Testis (tissue), 3 donors: ENCODE data around the gene ZBTB20. TPM values are rescaled to one million over a fixed set of nuclear protein-coding genes. Genes with fewer than 3 reads are reported as not detected.

ENCODE experiments used
- DNase-seq: peaks from one replicate; pipeline ENCODE4 v3.0.0-alpha.2; 2019
- H3K27ac ChIP-seq, 2 donors: fragments of 200-600 bp; sonication (generic); one replicate each; pipeline ENCODE4 v1.5.1; 2019
- H3K27me3 ChIP-seq: fragments of 200-600 bp; sonication (generic); one replicate; pipeline ENCODE4 v1.5.1; 2019
- H3K36me3 ChIP-seq: fragments of 200-600 bp; sonication (generic); one replicate; pipeline ENCODE4 v1.5.1; 2017; ENCODE audit warnings: low read depth; ENCODE audit errors: missing control alignments
- H3K4me1 ChIP-seq: fragments of 200-600 bp; sonication (generic); one replicate; pipeline ENCODE4 v1.5.1; 2019
- H3K4me3 ChIP-seq, 2 donors: fragments of 200-600 bp; sonication (generic); one replicate each; pipeline ENCODE4 v1.5.1; 2017 to 2019
- H3K9me3 ChIP-seq: fragments of 200-600 bp; sonication (generic); one replicate; pipeline ENCODE4 v1.5.1; 2017
- POLR2A ChIP-seq: fragments of 450-650 bp; IDR thresholded peaks from one replicate; pipeline ENCODE4 v1.6.1; 2017; ENCODE audit warnings: antibody characterized with exemption, mild to moderate bottlenecking, moderate library complexity
- WGBS, 2 donors: methylation state at CpG; one replicate each; pipeline ENCODE4 v1.1.5; 2018; 5-methylcytosine and 5-hydroxymethylcytosine counted together
- intact Hi-C: fragments of 100-400 bp; cut with DNase I; formaldehyde crosslinking; loops from one replicate; pipeline ENCODE4 v1.15.1; 2023; ENCODE audit warnings: low total_unique reads
- polyA plus RNA-seq: library from polyadenylated mRNA; stranded (reverse); fragments of 350-450 nt; fragmentation: Illumina TruSeq; extraction: RNeasy Lipid Tissue Mini Kit (QIAGEN cat#74804); gene quantifications from one replicate; pipeline ENCODE4 v1.2.3, GENCODE V29; 2014; ENCODE audit warnings: low read depth, low replicate concordance; ENCODE audit not compliant: insufficient read depth
- total RNA-seq, 2 donors: library from RNA; depleted of rRNA; stranded (reverse); fragments of >200 nt; gene quantifications; one replicate each; pipeline ENCODE4 v1.2.3, GENCODE V29; 2016
- TF ChIP-seq, protein P1 (sequence below), 3 experiments: fragments of 450-650 bp in 2 of 3; fragments of 200-600 bp in 1 of 3; sonication (generic) in 1 of 3; IDR thresholded peaks; one replicate each; pipeline ENCODE4 v1.5.1; 2016 to 2019; ENCODE audit warnings: antibody characterized with exemption in 3 of 3, mild to moderate bottlenecking in 2 of 3, moderate library complexity in 1 of 3

Gene ZBTB20
- total and polyA plus RNA-seq, 3 donors from 2014 or later, result 36.8 to 179 (median 126) TPM

DNA sequence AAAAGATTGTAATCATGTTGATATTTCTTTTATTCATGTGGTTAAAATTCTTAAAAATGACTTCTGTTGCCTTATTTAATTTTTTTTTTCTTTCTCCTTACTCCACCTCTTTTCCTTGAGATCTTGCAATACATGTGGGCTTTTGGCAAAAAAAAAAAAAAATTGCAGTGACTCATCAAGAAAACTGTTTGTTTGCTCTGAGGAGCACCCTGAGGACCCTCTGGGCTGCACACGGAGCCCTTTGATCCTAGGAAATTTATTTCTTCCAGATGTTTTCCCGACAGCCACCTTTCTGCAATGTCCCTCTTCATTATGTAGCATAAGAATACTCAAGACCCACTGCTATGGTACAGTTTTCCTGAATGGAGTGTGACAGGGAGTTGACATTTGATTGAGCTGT is 371.7 kb downstream of the ZBTB20 start:
- no peak overlapping the region for H3K27ac ChIP-seq
- DNase-seq, result no peak
- intact Hi-C loops, result no loop called here
- H3K36me3 ChIP-seq, result no peaks in the 10 kb centered on the region
- no peak overlapping the region for H3K4me3 ChIP-seq
- TF ChIP-seq POLR2A, result no peak
- TF ChIP-seq, protein P1, sequence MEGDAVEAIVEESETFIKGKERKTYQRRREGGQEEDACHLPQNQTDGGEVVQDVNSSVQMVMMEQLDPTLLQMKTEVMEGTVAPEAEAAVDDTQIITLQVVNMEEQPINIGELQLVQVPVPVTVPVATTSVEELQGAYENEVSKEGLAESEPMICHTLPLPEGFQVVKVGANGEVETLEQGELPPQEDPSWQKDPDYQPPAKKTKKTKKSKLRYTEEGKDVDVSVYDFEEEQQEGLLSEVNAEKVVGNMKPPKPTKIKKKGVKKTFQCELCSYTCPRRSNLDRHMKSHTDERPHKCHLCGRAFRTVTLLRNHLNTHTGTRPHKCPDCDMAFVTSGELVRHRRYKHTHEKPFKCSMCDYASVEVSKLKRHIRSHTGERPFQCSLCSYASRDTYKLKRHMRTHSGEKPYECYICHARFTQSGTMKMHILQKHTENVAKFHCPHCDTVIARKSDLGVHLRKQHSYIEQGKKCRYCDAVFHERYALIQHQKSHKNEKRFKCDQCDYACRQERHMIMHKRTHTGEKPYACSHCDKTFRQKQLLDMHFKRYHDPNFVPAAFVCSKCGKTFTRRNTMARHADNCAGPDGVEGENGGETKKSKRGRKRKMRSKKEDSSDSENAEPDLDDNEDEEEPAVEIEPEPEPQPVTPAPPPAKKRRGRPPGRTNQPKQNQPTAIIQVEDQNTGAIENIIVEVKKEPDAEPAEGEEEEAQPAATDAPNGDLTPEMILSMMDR (IDR thresholded peaks at IDR 0.05), result no peak
- H3K9me3 ChIP-seq, result no peaks in the 10 kb centered on the region
- H3K4me1 ChIP-seq, result no peaks in the 10 kb centered on the region
- H3K27me3 ChIP-seq, result no peaks in the 10 kb centered on the region
- WGBS, 2 donors, result 72 to 73% methylated on average over 2 of the region's 2 CpGs

DNA sequence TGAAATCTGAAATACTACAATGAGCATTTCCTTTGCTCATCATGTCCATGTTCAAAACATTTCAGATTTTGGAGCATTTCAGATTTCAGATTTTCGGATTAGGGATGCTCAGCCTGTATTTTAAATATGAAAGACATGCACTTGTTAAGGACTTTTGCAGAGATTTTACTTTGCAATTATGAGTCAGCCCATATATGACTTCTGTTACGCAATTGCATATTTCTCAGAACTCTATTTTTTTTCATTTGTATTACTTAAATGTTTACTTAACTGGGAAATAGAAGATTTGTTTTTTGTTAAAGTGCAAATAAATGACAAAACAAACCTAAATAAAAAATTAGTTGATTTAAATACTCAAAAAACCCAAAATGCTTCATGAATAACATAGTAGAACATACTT is 376.2 kb downstream of the ZBTB20 start:
- Histone ChIP-seq H3K9me3 (no peaks in the 10 kb centered on the region), H3K36me3 (no peaks in the 10 kb centered on the region), H3K27me3 (no peaks in the 10 kb centered on the region), H3K27ac (no peak overlapping the region), H3K4me1 (no peaks in the 10 kb centered on the region), H3K4me3 (no peak overlapping the region)
- no peak for DNase-seq
- TF ChIP-seq, protein P1 (IDR thresholded peaks at IDR 0.05), result no peak
- TF ChIP-seq POLR2A, result no peak
- WGBS, 2 donors, result 95 to 98% methylated on average over 2 of the region's 2 CpGs
- intact Hi-C loops, result no loop called here

DNA sequence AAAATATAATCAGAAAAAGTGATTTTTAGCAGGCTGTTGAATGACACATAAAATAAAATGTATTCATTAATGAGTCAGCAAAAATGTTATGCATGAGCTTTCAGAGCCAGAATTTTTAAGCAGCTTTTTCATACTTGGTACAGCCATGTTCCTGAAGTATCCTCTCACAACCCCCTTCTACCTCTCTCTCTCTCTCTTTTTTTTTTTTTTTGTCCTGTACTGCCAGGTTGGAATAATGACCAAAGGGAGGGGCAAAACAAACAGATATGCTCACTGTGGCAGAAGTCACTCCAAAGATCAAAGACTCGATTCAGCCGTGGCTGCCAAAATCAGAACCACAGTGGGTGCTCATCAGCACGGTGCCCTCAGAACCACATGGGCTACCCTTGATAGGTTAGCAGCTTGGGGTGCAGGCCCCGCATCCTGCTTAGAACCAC is 383.0 kb downstream of the ZBTB20 start:
- intact Hi-C loops, result no loop called here
- Histone ChIP-seq H3K27ac (no peak overlapping the region), H3K4me3 (no peak overlapping the region), H3K9me3 (no peaks in the 10 kb centered on the region), H3K4me1 (no peaks in the 10 kb centered on the region), H3K36me3 (no peaks in the 10 kb centered on the region), H3K27me3 (no peaks in the 10 kb centered on the region)
- TF ChIP-seq POLR2A, result no peak
- TF ChIP-seq, protein P1 (IDR thresholded peaks at IDR 0.05), result no peak
- WGBS, 2 donors, result 64 to 91% methylated on average over 4 of the region's 4 CpGs
- DNase-seq, result no peak

DNA sequence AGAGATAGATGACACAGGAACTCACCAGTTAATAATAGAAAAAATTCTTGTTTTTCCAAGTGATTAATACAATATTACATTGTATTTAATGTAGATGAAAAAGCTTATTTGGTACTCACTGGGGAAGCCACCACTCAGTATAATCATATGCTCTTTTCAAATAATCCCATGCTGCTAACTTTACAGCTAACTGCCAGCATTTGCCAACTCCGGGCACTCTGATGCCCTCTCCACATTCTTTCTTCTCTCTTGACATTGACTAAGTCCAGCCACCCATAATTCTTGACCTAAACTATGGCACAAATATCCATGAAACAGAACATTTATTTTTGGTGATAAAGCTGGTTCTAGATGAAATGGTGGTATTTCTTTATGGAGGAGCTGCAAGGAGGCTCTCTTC is 384.9 kb downstream of the ZBTB20 start:
- H3K9me3 ChIP-seq, result no peaks in the 10 kb centered on the region
- no peak overlapping the region for H3K27ac ChIP-seq
- H3K36me3 ChIP-seq, result no peaks in the 10 kb centered on the region
- no peaks in the 10 kb centered on the region for H3K27me3 ChIP-seq
- intact Hi-C loops, result no loop called here
- TF ChIP-seq, protein P1 (IDR thresholded peaks at IDR 0.05), result no peak
- TF ChIP-seq POLR2A, result no peak
- H3K4me3 ChIP-seq, result no peak overlapping the region
- WGBS, 2 donors, result 75 to 90% methylated on average over 1 of the region's 1 CpG
- no peak for DNase-seq
- no peaks in the 10 kb centered on the region for H3K4me1 ChIP-seq

DNA sequence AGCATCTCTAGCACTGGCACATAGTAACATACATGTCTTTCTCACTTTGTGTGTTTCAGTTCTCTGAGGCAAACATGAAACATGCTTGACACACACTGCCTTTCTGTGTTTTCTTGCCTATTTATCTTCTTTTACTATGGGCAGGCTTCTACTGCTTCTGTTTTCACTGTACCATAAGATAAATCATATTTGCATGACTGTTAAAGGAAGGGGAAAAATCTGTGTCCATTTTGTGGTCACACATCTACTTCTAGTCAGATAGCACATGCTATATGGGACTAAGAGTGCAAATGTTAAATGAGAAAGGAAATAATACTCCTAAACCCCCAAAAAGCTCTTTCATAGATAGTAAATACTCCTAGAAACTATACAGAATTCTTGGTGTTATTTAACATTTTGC is 386.4 kb downstream of the ZBTB20 start:
- no peak for TF ChIP-seq POLR2A
- TF ChIP-seq, protein P1 (IDR thresholded peaks at IDR 0.05), result no peak
- no peaks in the 10 kb centered on the region for H3K9me3 ChIP-seq
- H3K27me3 ChIP-seq, result no peaks in the 10 kb centered on the region
- H3K4me1 ChIP-seq, result peaks cover 5% of the 10 kb centered on the region
- no peak for DNase-seq
- H3K36me3 ChIP-seq, result no peaks in the 10 kb centered on the region
- no peak overlapping the region for H3K4me3 ChIP-seq
- intact Hi-C loops, result no loop called here
- no peak overlapping the region for H3K27ac ChIP-seq
